Activated CD4-positive, alpha-beta T cell treated with anti-CD3 and anti-CD28 coated beads, Interleukin-2, amount 50 U/mL, for 4 hours (primary cell): Measurements from ENCODE around the gene ACTR1A.
A peak's percentile ranks its signal among the peaks of the same experiment; 100 is the strongest.
"Not testable (repeated sequence)": the region's sequence is repeated elsewhere in the genome, so short reads cannot be mapped to it uniquely, and the experiment has no call there.

Experiments used
- DNase-seq, 2 experiments: peaks; one replicate each; pipeline ENCODE4 v3.0.0-alpha.2; 2020

The ACTR1A gene

GRCh38 chr10:102514487-102515311, 12.2 kb upstream of the ACTR1A start:
- DNase-seq: no peak

- DNase-seq: no peak
Observed at GRCh38 chr10:102511583-102512274, 9.2 kb upstream of the ACTR1A start.

- no peak for DNase-seq
Observed at GRCh38 chr10:102509387-102509786, 6.9 kb upstream of the ACTR1A start.

- no peak for DNase-seq
Observed at GRCh38 chr10:102508506-102508905, 6.0 kb upstream of the ACTR1A start.

GRCh38 chr10:102507521-102507920, 5.0 kb upstream of the ACTR1A start:
- DNase-seq: no peak

GRCh38 chr10:102505462-102506115, 3.1 kb upstream of the ACTR1A start:
- DNase-seq: no peak

- no peak for DNase-seq
Observed at GRCh38 chr10:102504976-102505300, 2.4 kb upstream of the ACTR1A start.

GRCh38 chr10:102504179-102504975, 1.9 kb upstream of the ACTR1A start:
- DNase-seq: peak; percentile 17 to 22

GRCh38 chr10:102503264-102504178, 1.0 kb upstream of the ACTR1A start, which contains the start of gene SUFU:
Gene SUFU, plus strand, starts transcription at chr10:102503972. Its CDS starts 181 bp downstream, at chr10:102504153.
- peak; percentile 97 for DNase-seq

GRCh38 chr10:102502029-102502336, 529 bp downstream of the ACTR1A start:
- DNase-seq: peak; percentile 97 to 98

- DNase-seq: no peak
Observed at GRCh38 chr10:102501201-102502028, 1.1 kb downstream of the ACTR1A start.

- DNase-seq: not testable (repeated sequence)
Observed at GRCh38 chr10:102500686-102501085, 1.8 kb downstream of the ACTR1A start.

GRCh38 chr10:102499356-102499755, 3.2 kb downstream of the ACTR1A start:
- DNase-seq: no peak

GRCh38 chr10:102497545-102497944, 5.0 kb downstream of the ACTR1A start:
- no peak for DNase-seq

- DNase-seq: no peak
Observed at GRCh38 chr10:102493771-102494170, 8.7 kb downstream of the ACTR1A start.

GRCh38 chr10:102492983-102493382, 9.5 kb downstream of the ACTR1A start:
- DNase-seq: no peak

GRCh38 chr10:102492344-102492939, 10.1 kb downstream of the ACTR1A start:
- no peak for DNase-seq

GRCh38 chr10:102491136-102491535, 11.4 kb downstream of the ACTR1A start:
- DNase-seq: no peak

GRCh38 chr10:102485093-102485784, 17.3 kb downstream of the ACTR1A start:
- DNase-seq: no peak

- DNase-seq: no peak
Observed at GRCh38 chr10:102484021-102484420, 18.5 kb downstream of the ACTR1A start.
